A673 (cell line): ENCODE measurements around the gene GRID2. TPM values are rescaled to one million over a fixed set of nuclear protein-coding genes. Genes with fewer than 3 reads are reported as not detected.

Experiments used
- BruUV-seq: library from RNA; stranded (reverse); fragments of 400-500 nt; replicated peaks from 2 replicates; lab custom pipeline; 2021; lab: Mats Ljungman, UMichigan
- CTCF ChIA-PET: fragments of 300-600 bp; sonication (Branson Sonifier 250); formaldehyde crosslinking; loops from one replicate; lab custom pipeline; 2022; ENCODE audit warnings: antibody characterized with exemption; lab: Charles Lee
- POLR2A ChIA-PET: fragments of 300-600 bp; sonication (Branson Sonifier 250); formaldehyde crosslinking; loops from one replicate; lab custom pipeline; 2022; ENCODE audit warnings: antibody characterized with exemption; ENCODE audit not compliant: low non-redundant PET; lab: Charles Lee
- DNase-seq: peaks from one replicate; pipeline ENCODE4 v3.0.0-alpha.2; 2015; ENCODE audit warnings: low spot score
- H3K27ac ChIP-seq: fragments of 200-600 bp; sonication (generic); 2 replicates; pipeline ENCODE4 v1.5.1; 2016; ENCODE audit warnings: mixed run types, low read depth, mild to moderate bottlenecking, mixed read lengths, antibody characterized with exemption, low read length; ENCODE audit not compliant: poor library complexity, severe bottlenecking
- H3K27me3 ChIP-seq: fragments of 200-600 bp; sonication (generic); replicated peaks from 2 replicates; pipeline ENCODE4 v1.6.1; 2017; ENCODE audit warnings: mixed run types, low read depth, mild to moderate bottlenecking, mixed read lengths, antibody characterized with exemption, low read length; ENCODE audit not compliant: insufficient read depth, poor library complexity
- H3K36me3 ChIP-seq: fragments of 200-600 bp; sonication (generic); 2 replicates; pipeline ENCODE4 v1.6.1; 2016; ENCODE audit warnings: mixed run types, mild to moderate bottlenecking, mixed read lengths, antibody characterized with exemption, low read length; ENCODE audit not compliant: insufficient read depth, poor library complexity, severe bottlenecking
- H3K4me1 ChIP-seq: fragments of 200-600 bp; sonication (generic); 2 replicates; pipeline ENCODE4 v1.6.1; 2017; ENCODE audit warnings: mixed run types, mild to moderate bottlenecking, mixed read lengths, antibody characterized with exemption, low read length; ENCODE audit not compliant: insufficient read depth, poor library complexity, severe bottlenecking
- H3K4me3 ChIP-seq: fragments of 200-600 bp; sonication (generic); 2 replicates; pipeline ENCODE4 v1.5.1; 2016; ENCODE audit warnings: low read depth, mixed run types, mild to moderate bottlenecking, mixed read lengths, low read length; ENCODE audit not compliant: poor library complexity, severe bottlenecking
- H3K9me3 ChIP-seq: fragments of 200-600 bp; sonication (generic); 2 replicates; pipeline ENCODE4 v1.6.1; 2016; ENCODE audit warnings: mixed run types, low read depth, mild to moderate bottlenecking, mixed read lengths, antibody characterized with exemption, low read length; ENCODE audit not compliant: poor library complexity, severe bottlenecking
- EZH2 ChIP-seq: fragments of 200-600 bp; sonication (generic); IDR thresholded peaks from 2 replicates; pipeline ENCODE4 v1.6.1; 2017; ENCODE audit warnings: borderline replicate concordance, low read depth, mild to moderate bottlenecking, mixed read lengths, antibody characterized with exemption, low read length; ENCODE audit not compliant: poor library complexity, severe bottlenecking
- intact Hi-C: fragments of 100-400 bp; cut with micrococcal nuclease; formaldehyde crosslinking; loops from one replicate; pipeline ENCODE4 v1.10.0; 2022; ENCODE audit not compliant: unreplicated experiment
- total RNA-seq: library from RNA; stranded (reverse); gene quantifications from 2 replicates; pipeline ENCODE4 v1.2.3, GENCODE V29; 2021
- TF ChIP-seq, protein P1 (sequence below): fragments of 300-800, 200-600 bp; sonication (generic); conservative IDR thresholded peaks from 2 replicates; pipeline ENCODE4 v1.5.1; 2017; ENCODE audit warnings: low read depth, mild to moderate bottlenecking, antibody characterized with exemption, low read length, moderate library complexity, mixed read lengths

GRID2 gene
- total RNA-seq, 1 experiment from 2014 or later, result not detected

GRCh38 chr4:93748373-93749291, 1444.9 kb downstream of the GRID2 start:
- intact Hi-C loops, result no loop called here
- ChIA-PET POLR2A (interaction anchor here (0.7 kb wide), 1 partner anchor 22 kb away, joined by 6 read pairs; no protein-coding TSS in a partner anchor), CTCF (interaction anchor here (0.8 kb wide), 1 partner anchor 48 kb away, joined by 10 read pairs; no protein-coding TSS in a partner anchor)
- Histone ChIP-seq H3K27me3 (no peaks in the 10 kb centered on the region), H3K9me3 (no peaks in the 10 kb centered on the region), H3K4me3 (no peak overlapping the region), H3K27ac (no peak overlapping the region), H3K4me1 (no peaks in the 10 kb centered on the region), H3K36me3 (no peaks in the 10 kb centered on the region)
- TF ChIP-seq, protein P1, sequence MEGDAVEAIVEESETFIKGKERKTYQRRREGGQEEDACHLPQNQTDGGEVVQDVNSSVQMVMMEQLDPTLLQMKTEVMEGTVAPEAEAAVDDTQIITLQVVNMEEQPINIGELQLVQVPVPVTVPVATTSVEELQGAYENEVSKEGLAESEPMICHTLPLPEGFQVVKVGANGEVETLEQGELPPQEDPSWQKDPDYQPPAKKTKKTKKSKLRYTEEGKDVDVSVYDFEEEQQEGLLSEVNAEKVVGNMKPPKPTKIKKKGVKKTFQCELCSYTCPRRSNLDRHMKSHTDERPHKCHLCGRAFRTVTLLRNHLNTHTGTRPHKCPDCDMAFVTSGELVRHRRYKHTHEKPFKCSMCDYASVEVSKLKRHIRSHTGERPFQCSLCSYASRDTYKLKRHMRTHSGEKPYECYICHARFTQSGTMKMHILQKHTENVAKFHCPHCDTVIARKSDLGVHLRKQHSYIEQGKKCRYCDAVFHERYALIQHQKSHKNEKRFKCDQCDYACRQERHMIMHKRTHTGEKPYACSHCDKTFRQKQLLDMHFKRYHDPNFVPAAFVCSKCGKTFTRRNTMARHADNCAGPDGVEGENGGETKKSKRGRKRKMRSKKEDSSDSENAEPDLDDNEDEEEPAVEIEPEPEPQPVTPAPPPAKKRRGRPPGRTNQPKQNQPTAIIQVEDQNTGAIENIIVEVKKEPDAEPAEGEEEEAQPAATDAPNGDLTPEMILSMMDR, result no peak
- no peak for TF ChIP-seq EZH2
- no peak for DNase-seq
- BruUV-seq, result no TSS peak

DNA sequence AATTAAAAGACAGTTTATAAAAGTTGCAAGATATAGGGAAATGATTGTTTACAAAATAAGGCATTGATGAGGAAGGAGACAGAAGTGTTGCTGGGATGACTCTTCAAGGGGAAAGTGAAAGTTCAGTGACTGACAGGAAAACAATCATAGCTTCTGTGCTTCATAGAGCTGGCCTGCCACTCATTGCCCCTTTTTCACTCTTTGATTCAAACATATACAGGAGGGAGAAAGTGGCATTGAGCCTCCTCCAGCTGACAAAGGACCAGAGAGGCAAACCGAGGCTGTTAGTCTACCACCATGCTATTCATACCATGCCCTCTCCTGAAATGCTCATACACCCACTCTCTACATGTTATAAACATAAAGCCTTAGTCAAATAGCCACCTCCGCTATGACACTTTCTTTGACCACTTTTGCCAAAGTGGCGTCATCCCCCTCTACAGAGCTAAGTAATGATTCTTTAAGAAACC, 1445.6 kb downstream of the GRID2 start:
- intact Hi-C loops, result no loop called here
- H3K27me3 ChIP-seq, result no peaks in the 10 kb centered on the region
- TF ChIP-seq EZH2, result no peak
- TF ChIP-seq, protein P1, result no peak
- H3K4me3 ChIP-seq, result no peak overlapping the region
- ChIA-PET CTCF (no interaction called here), POLR2A (no interaction called here)
- BruUV-seq, result no TSS peak
- H3K9me3 ChIP-seq, result no peaks in the 10 kb centered on the region
- no peak overlapping the region for H3K27ac ChIP-seq
- no peaks in the 10 kb centered on the region for H3K4me1 ChIP-seq
- DNase-seq, result no peak
- no peaks in the 10 kb centered on the region for H3K36me3 ChIP-seq

DNA sequence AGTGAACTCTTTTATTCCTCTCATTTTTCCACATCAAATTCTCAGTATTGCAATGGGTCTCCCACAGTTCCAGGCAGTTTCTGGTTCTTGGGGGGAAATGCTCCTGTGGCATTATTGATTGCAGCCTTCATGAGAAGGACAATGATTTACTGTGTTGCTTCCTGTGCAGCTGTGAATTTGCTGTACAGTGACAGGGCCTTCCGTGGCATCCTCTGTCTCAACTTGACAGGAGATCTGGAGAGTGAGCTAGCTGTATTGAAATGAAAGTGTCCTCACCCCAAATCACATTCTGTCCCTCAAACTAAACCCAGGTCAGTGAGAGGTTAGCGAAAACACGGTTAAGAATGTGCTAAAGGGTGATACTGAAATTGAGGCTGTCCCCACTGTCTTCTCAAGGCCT, 1447.6 kb downstream of the GRID2 start:
- ChIA-PET POLR2A (no interaction called here), CTCF (interaction anchor here (0.6 kb wide), 1 partner anchor 115 kb away, joined by 3 read pairs; no protein-coding TSS in a partner anchor)
- Histone ChIP-seq H3K27ac (no peak overlapping the region), H3K27me3 (no peaks in the 10 kb centered on the region), H3K9me3 (no peaks in the 10 kb centered on the region), H3K4me1 (no peaks in the 10 kb centered on the region), H3K4me3 (no peak overlapping the region), H3K36me3 (no peaks in the 10 kb centered on the region)
- intact Hi-C loops, result no loop called here
- BruUV-seq, result no TSS peak
- DNase-seq, result no peak
- TF ChIP-seq EZH2, result no peak
- TF ChIP-seq, protein P1, result no peak
